ENCODE results near the gene ZCWPW2.

Gene ZCWPW2

DNA sequence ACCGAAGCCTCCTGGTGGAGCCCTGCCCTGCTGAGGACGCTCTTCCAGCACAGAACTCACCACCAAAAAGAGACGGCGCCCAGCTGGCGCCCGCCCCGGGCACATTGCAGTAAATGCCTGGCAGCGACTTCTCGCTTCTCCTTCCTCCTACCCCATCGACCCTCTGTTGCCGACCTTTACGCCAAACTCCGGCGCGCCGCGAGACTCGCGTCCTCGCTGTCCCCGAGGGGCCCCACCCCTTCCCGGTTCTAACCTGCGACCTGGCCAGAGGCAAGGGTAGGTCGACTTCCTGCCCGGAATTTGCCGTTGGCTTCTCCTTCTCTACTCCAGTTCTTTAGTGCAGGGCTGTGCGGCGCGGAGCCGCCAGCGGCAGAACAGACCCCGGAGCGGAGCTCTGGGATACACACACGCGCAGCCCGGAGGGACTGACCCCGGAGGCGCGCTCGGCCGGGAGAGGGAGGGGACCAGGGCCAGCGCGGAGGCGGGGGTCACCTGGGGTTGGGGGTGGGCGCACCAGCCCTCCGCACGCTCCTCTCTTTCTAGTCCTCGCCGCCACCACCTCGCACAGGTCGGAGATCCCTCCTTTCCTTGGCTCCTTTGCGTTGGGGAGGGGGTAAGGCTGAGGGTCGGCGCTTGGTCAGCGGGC lies 226.7 kb downstream of the ZCWPW2 start:
- DNase-seq (ENCODE audit: low spot score), result no peak
